Esophagus (tissue), 2 donors: ENCODE measurements around the gene ILK. TPM values are rescaled to one million over a fixed set of nuclear protein-coding genes. Genes with fewer than 3 reads are reported as not detected.

Experiments
- H3K27ac ChIP-seq, 2 donors: one replicate each; pipeline ENCODE4 v1.5.1; 2013; ENCODE audit warnings: low read depth in 2 of 2, mild to moderate bottlenecking in 2 of 2, inconsistent platforms in 1 of 2, low read length in 1 of 2, moderate library complexity in 1 of 2
- H3K27me3 ChIP-seq, 2 donors: one replicate each; pipeline ENCODE4 v1.6.1; 2013; ENCODE audit warnings: low read length in 2 of 2, control low read depth in 1 of 2, mild to moderate bottlenecking in 1 of 2; ENCODE audit not compliant: insufficient read depth in 2 of 2, control insufficient read depth in 1 of 2
- H3K36me3 ChIP-seq, 2 donors: one replicate each; pipeline ENCODE4 v1.6.1; 2013; ENCODE audit warnings: low read length in 1 of 2; ENCODE audit not compliant: control insufficient read depth in 2 of 2, insufficient read depth in 2 of 2
- H3K4me1 ChIP-seq, 2 donors: one replicate each; pipeline ENCODE4 v1.6.1; 2013; ENCODE audit warnings: low read length in 1 of 2; ENCODE audit not compliant: control insufficient read depth in 2 of 2, insufficient read depth in 2 of 2
- H3K4me3 ChIP-seq, 2 donors: one replicate each; pipeline ENCODE4 v1.5.1; 2013; ENCODE audit warnings: low read length in 2 of 2, mild to moderate bottlenecking in 2 of 2, low read depth in 1 of 2, moderate library complexity in 1 of 2
- H3K9me3 ChIP-seq, 2 donors: one replicate each; pipeline ENCODE4 v1.6.1; 2013; ENCODE audit warnings: mild to moderate bottlenecking in 2 of 2, low read depth in 1 of 2, low read length in 1 of 2, moderate library complexity in 1 of 2; ENCODE audit not compliant: control insufficient read depth in 2 of 2, insufficient read depth in 1 of 2
- WGBS, 2 donors: extraction: QIAGEN DNeasy Blood & Tissue Kit; methylation state at CpG; one replicate each; pipeline ENCODE4 v1.1.7; 2013; 5-methylcytosine and 5-hydroxymethylcytosine counted together
- polyA plus RNA-seq, 2 donors: library from polyadenylated mRNA; stranded (reverse); fragments of 200-250 nt; gene quantifications; one replicate each; pipeline ENCODE4 v1.2.3, GENCODE V29; 2013
- donor health status: healthy with polysubstance abuse.
- donor health status: Bipolar disorder and iron deficiency.

Gene ILK
- polyA plus RNA-seq, 2 donors: 63.3 to 91.0 TPM

DNA sequence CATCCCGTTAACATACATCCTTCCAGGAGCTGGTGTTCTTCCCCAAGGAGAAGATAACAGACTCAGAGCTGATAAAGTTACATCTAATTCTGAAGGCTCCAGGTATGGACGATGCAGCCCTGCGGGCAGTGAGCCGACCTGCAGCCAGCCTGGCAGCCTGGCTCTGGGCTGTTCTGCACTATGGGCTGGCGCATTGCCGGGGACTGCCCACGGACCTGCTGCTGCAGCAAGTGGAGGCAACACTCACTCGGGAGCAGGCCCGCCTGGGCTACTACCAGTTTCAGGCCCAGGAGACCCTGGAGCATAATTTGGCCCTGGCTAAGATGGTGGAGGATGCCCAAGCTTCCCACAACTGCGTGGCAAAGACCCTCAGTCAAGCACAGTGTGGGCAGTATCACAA lies 39.9 kb upstream of the ILK start:
- WGBS, 2 donors: 89 to 92% methylated on average over 10 of the region's 10 CpGs
- Histone ChIP-seq H3K4me3 (no peak overlapping the region), H3K4me1 (peaks cover 3% of the 10 kb centered on the region in 2 donors), H3K9me3 (no peaks in the 10 kb centered on the region), H3K27ac (no peak overlapping the region), H3K36me3 (no peaks in the 10 kb centered on the region), H3K27me3 (no peaks in the 10 kb centered on the region)

- Histone ChIP-seq H3K9me3 (no peaks in the 10 kb centered on the region), H3K36me3 (no peaks in the 10 kb centered on the region), H3K27me3 (no peaks in the 10 kb centered on the region), H3K4me3 (no peak overlapping the region), H3K4me1 (peaks cover 3 to 4% of the 10 kb centered on the region in 2 donors), H3K27ac (no peak overlapping the region)
- WGBS, 2 donors: 74 to 91% methylated on average over 2 of the region's 2 CpGs
Observed at GRCh38 chr11:6565325-6565724, 38.2 kb upstream of the ILK start.

GRCh38 chr11:6565988-6566703 lies 37.4 kb upstream of the ILK start:
- peaks cover 3 to 4% of the 10 kb centered on the region in 2 donors for H3K4me1 ChIP-seq
- H3K27me3 ChIP-seq: no peaks in the 10 kb centered on the region
- no peak overlapping the region for H3K4me3 ChIP-seq
- H3K27ac ChIP-seq: no peak overlapping the region
- H3K36me3 ChIP-seq: no peaks in the 10 kb centered on the region
- no peaks in the 10 kb centered on the region for H3K9me3 ChIP-seq
- 89 to 93% methylated on average over 5 of the region's 5 CpGs for WGBS, 2 donors

GRCh38 chr11:6566704-6567370 lies 36.7 kb upstream of the ILK start:
- H3K27ac ChIP-seq: no peak overlapping the region
- H3K4me3 ChIP-seq: no peak overlapping the region
- peaks cover 3 to 4% of the 10 kb centered on the region in 2 donors for H3K4me1 ChIP-seq
- no peaks in the 10 kb centered on the region for H3K9me3 ChIP-seq
- H3K27me3 ChIP-seq: no peaks in the 10 kb centered on the region
- H3K36me3 ChIP-seq: no peaks in the 10 kb centered on the region
- 88 to 93% methylated on average over 13 of the region's 13 CpGs for WGBS, 2 donors

DNA sequence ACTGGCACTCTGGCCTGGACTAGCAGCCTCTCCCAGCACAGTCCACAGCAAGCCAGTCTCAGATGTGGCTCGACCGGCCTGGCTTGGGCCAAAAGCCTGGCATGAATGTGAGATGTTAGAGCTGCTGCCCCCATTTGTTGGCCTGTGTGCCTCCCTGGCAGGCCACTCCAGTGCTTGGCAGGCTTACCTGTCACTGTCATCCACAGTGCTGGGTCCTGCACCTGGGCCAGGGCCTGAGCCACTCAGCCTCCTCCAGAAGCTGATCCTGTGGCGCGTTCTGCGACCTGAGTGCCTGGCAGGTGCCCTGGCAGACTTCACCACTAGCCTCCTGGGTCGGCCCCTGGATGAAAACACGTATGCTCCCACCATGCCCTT lies 36.2 kb upstream of the ILK start:
- WGBS, 2 donors: 95 to 96% methylated on average over 7 of the region's 7 CpGs
- no peak overlapping the region for H3K4me3 ChIP-seq
- H3K36me3 ChIP-seq: no peaks in the 10 kb centered on the region
- H3K27me3 ChIP-seq: no peaks in the 10 kb centered on the region
- peaks cover 3 to 4% of the 10 kb centered on the region in 2 donors for H3K4me1 ChIP-seq
- H3K27ac ChIP-seq: no peak overlapping the region
- H3K9me3 ChIP-seq: no peaks in the 10 kb centered on the region

DNA sequence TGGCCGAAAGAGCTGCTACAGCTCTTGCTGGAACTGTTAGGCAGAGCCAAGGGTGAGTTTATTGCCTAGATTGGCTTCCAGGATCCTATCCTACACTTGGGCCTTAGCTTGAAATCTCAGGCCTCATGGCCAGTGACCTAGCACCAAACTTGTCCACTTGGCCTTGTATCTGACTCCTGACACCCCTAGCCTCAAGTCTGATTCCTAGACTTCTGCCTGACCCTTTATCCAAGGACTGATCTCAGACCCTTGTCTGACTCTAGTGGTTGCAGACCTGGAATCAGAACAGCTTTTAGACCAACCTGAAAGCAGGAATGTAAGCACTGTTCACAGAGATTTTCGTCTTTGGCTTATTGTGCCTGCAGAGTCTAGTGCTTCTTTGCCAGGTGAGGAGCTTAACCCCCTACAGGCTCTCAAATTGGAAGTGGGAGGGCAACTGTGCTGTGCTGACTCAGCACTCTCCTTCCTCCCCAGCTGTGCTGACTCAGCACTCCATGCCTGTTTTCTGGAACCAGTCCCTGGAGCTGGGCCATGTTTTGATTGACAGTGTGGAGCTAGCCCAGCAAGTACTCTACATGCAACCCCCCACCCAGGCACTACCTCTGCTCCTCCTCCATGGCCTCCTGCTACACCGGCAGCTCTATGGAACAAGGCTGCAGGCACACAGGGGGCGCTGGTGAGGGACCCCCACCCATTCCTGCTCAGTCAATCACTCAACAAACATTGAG lies 35.2 kb upstream of the ILK start:
- Histone ChIP-seq H3K4me1 (peaks cover 3 to 4% of the 10 kb centered on the region in 2 donors), H3K27me3 (no peaks in the 10 kb centered on the region), H3K9me3 (no peaks in the 10 kb centered on the region), H3K4me3 (no peak overlapping the region), H3K36me3 (no peaks in the 10 kb centered on the region), H3K27ac (no peak overlapping the region)
- 57 to 62% methylated on average over 4 of the region's 4 CpGs for WGBS, 2 donors

DNA sequence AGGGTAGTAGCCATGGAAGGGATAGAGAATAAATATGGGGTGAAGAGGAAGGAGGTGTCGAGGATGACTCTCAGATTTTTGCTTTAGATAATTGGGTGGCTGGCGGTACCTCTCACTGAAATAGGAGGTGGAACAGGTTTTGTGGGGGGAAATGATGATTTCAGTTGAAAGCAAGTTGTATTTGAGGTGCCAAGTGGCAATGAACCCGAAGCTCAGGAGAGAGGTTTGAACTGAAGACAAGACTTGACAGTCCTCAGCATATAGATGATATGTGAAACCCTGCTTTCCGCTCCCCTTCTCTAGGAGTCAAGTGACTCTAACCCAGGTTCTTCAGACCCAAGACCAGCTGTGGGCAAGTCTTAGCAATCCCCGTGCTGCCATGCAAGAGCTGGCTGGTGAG lies 33.9 kb upstream of the ILK start:
- Histone ChIP-seq H3K27ac (no peak overlapping the region), H3K9me3 (no peaks in the 10 kb centered on the region), H3K4me3 (no peak overlapping the region), H3K36me3 (no peaks in the 10 kb centered on the region), H3K4me1 (peaks cover 3 to 4% of the 10 kb centered on the region in 2 donors), H3K27me3 (no peaks in the 10 kb centered on the region)
- 81 to 95% methylated on average over 5 of the region's 5 CpGs for WGBS, 2 donors

DNA sequence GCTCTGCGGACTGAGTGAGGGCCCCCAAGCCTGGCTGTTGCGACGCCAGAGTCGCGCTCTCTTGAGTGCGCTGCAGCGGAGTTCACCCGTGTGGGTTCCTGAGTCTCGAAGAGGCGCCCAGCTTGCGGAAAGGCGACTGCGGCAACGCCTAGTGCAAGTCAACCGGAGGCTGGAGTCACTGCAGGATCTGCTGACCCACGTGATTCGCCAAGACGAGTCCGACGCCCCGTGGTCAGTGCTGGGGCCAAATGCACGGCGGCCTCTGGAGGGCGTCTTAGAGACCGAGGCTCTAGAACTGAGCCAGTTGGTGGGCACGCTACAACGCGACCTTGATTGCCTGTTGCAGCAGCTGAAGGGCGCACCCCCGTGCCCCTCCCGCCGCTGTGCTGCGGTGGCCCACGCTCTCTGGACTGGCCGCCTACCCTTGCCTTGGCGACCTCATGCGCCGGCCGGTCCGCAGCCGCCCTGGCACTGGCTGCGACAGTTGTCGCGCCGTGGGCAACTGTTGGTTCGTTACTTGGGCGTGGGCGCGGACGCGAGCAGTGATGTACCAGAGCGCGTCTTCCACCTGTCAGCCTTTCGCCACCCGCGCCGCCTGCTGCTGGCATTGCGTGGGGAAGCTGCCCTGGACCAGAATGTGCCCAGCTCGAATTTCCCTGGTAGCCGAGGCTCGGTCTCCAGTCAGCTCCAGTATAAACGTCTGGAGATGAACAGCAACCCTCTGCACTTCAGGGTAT lies 32.7 kb upstream of the ILK start:
- 73 to 83% methylated on average over 62 of the region's 62 CpGs for WGBS, 2 donors
- Histone ChIP-seq H3K4me3 (no peak overlapping the region), H3K27ac (no peak overlapping the region)

GRCh38 chr11:6571434-6572008 lies 32.1 kb upstream of the ILK start:
- no peak overlapping the region for H3K4me3 ChIP-seq

More for the DNA sequence above, 32.7 kb upstream of the ILK start:
- Histone ChIP-seq H3K4me1 (peaks cover 3 to 4% of the 10 kb centered on the region in 2 donors), H3K9me3 (no peaks in the 10 kb centered on the region), H3K36me3 (no peaks in the 10 kb centered on the region), H3K27me3 (no peaks in the 10 kb centered on the region)

More at GRCh38 chr11:6571434-6572008, 32.1 kb upstream of the ILK start:
- Histone ChIP-seq H3K36me3 (no peaks in the 10 kb centered on the region), H3K9me3 (no peaks in the 10 kb centered on the region), H3K4me1 (peaks cover 3 to 4% of the 10 kb centered on the region in 2 donors), H3K27ac (no peak overlapping the region), H3K27me3 (no peaks in the 10 kb centered on the region)
- WGBS, 2 donors: 80 to 84% methylated on average over 22 of the region's 22 CpGs
